GM21360 (cell line): ENCODE results near the gene BCAM.
"Not testable (repeated sequence)": the region's sequence is repeated elsewhere in the genome, so short reads cannot be mapped to it uniquely, and the experiment has no call there.

Experiments used
- ATAC-seq: cut with Tn5 transposase; IDR thresholded peaks from one replicate; pipeline ENCODE4 v1.9.1; 2021; ENCODE audit warnings: mild to moderate bottlenecking, moderate library complexity; ENCODE audit not compliant: unreplicated experiment

The BCAM gene

GRCh38 chr19:44847144-44848035 is 38.5 kb downstream of the BCAM start:
- no peak for ATAC-seq

GRCh38 chr19:44848036-44848811 is 39.3 kb downstream of the BCAM start:
- no peak for ATAC-seq

- ATAC-seq, result no peak
Observed at GRCh38 chr19:44848812-44849447, 40.0 kb downstream of the BCAM start.

GRCh38 chr19:44850641-44851109 is 41.8 kb downstream of the BCAM start:
- ATAC-seq, result no peak

- no peak for ATAC-seq
Observed at GRCh38 chr19:44851427-44851826, 42.5 kb downstream of the BCAM start.

- ATAC-seq, result no peak
Observed at GRCh38 chr19:44855606-44856005, 46.7 kb downstream of the BCAM start.

GRCh38 chr19:44856421-44857083 is 47.6 kb downstream of the BCAM start:
- ATAC-seq, result no peak

GRCh38 chr19:44857837-44858236 is 48.9 kb downstream of the BCAM start:
- no peak for ATAC-seq

GRCh38 chr19:44861576-44861975 is 52.7 kb downstream of the BCAM start:
- not testable (repeated sequence) for ATAC-seq

GRCh38 chr19:44863990-44864389 is 55.1 kb downstream of the BCAM start:
- no peak for ATAC-seq

GRCh38 chr19:44865196-44865767 is 56.4 kb downstream of the BCAM start:
- ATAC-seq, result no peak

- no peak for ATAC-seq
Observed at GRCh38 chr19:44866664-44867063, 57.8 kb downstream of the BCAM start.

- no peak for ATAC-seq
Observed at GRCh38 chr19:44867578-44867977, 58.7 kb downstream of the BCAM start.

- no peak for ATAC-seq
Observed at GRCh38 chr19:44869733-44870470, 61.0 kb downstream of the BCAM start.
